Ishikawa (cell line): Measurements from ENCODE around the gene SLC9A4.

ENCODE experiments used
- CEBPB ChIP-seq: IDR thresholded peaks from 2 replicates; pipeline ENCODE4 v1.6.1; 2012
- CREB1 ChIP-seq: IDR thresholded peaks from 2 replicates; pipeline ENCODE4 v1.6.1; 2012; ENCODE audit warnings: low read depth
- EGR1 ChIP-seq: IDR thresholded peaks from 2 replicates; pipeline ENCODE4 v1.6.1; 2012
- EP300 ChIP-seq: IDR thresholded peaks from 2 replicates; pipeline ENCODE4 v1.6.1; 2012; ENCODE audit warnings: borderline replicate concordance
- FOXM1 ChIP-seq: IDR thresholded peaks from 2 replicates; pipeline ENCODE4 v1.6.1; 2012; ENCODE audit warnings: low read depth, borderline replicate concordance
- MAX ChIP-seq: IDR thresholded peaks from 2 replicates; pipeline ENCODE4 v1.6.1; 2012
- NFIC ChIP-seq: IDR thresholded peaks from 2 replicates; pipeline ENCODE4 v1.6.1; 2012
- RAD21 ChIP-seq: IDR thresholded peaks from 2 replicates; pipeline ENCODE4 v1.6.1; 2012; ENCODE audit warnings: low read depth
- REST ChIP-seq: IDR thresholded peaks from 2 replicates; pipeline ENCODE4 v1.6.1; 2012; ENCODE audit warnings: low read depth, mild to moderate bottlenecking
- TAF1 ChIP-seq: IDR thresholded peaks from 2 replicates; pipeline ENCODE4 v1.6.1; 2012; ENCODE audit warnings: low read depth, mild to moderate bottlenecking
- TCF12 ChIP-seq: IDR thresholded peaks from 2 replicates; pipeline ENCODE4 v1.6.1; 2012; ENCODE audit warnings: low read depth
- TEAD4 ChIP-seq: IDR thresholded peaks from 2 replicates; pipeline ENCODE4 v1.6.1; 2012
- USF1 ChIP-seq: IDR thresholded peaks from 2 replicates; pipeline ENCODE4 v1.6.1; 2012
- YY1 ChIP-seq: IDR thresholded peaks from 2 replicates; pipeline ENCODE4 v1.6.1; 2012; ENCODE audit warnings: low read depth
- ZBTB7A ChIP-seq: IDR thresholded peaks from 2 replicates; pipeline ENCODE4 v1.6.1; 2012; ENCODE audit warnings: low read depth

SLC9A4 gene

GRCh38 chr2:102510791-102511575 lies 38.0 kb downstream of the SLC9A4 start:
- TF ChIP-seq FOXM1 (no peak), TCF12 (no peak), NFIC (no peak), EP300 (no peak), TAF1 (no peak), MAX (no peak), USF1 (no peak), EGR1 (no peak), YY1 (no peak), REST (no peak), TEAD4 (no peak)

- no peak for TF ChIP-seq FOXM1
- TF ChIP-seq TEAD4: 0 out of 2 replicates have a peak, but pooled peaks have one; percentile 12
- TF ChIP-seq EP300: no peak
- no peak for TF ChIP-seq YY1
Observed at GRCh38 chr2:102512161-102512560, 39.1 kb downstream of the SLC9A4 start.

- TF ChIP-seq EGR1 (no peak), TCF12 (no peak), YY1 (no peak), MAX (no peak), EP300 (no peak), TAF1 (no peak), USF1 (no peak), CEBPB (no peak), RAD21 (no peak), CREB1 (no peak), TEAD4 (no peak), NFIC (no peak), REST (no peak)
Observed at GRCh38 chr2:102513355-102513939, 40.4 kb downstream of the SLC9A4 start.

GRCh38 chr2:102514061-102514785 lies 41.2 kb downstream of the SLC9A4 start:
- TF ChIP-seq USF1 (no peak), RAD21 (no peak), EP300 (0 out of 2 replicates have a peak, but pooled peaks have one; percentile 26), TEAD4 (peak; percentile 87)

GRCh38 chr2:102515851-102516250 lies 42.8 kb downstream of the SLC9A4 start:
- TF ChIP-seq YY1: no peak
- TF ChIP-seq ZBTB7A: no peak

- no peak for TF ChIP-seq CREB1
- no peak for TF ChIP-seq TCF12
- no peak for TF ChIP-seq YY1
- no peak for TF ChIP-seq TAF1
Observed at GRCh38 chr2:102518170-102518569, 45.1 kb downstream of the SLC9A4 start.
